Stimulated activated naive CD4-positive, alpha-beta T cell treated with Interleukin-2 at 50 U/mL for 16 hours (primary cell): Measurements from ENCODE around the gene DEFB127.
"Not testable (repeated sequence)": the region's sequence is repeated elsewhere in the genome, so short reads cannot be mapped to it uniquely, and the experiment has no call there.

ENCODE experiments used
- DNase-seq: peaks from one replicate; lab custom pipeline; 2025; lab: John Stamatoyannopoulos, UW

DEFB127 gene, protein sequence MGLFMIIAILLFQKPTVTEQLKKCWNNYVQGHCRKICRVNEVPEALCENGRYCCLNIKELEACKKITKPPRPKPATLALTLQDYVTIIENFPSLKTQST

DNA sequence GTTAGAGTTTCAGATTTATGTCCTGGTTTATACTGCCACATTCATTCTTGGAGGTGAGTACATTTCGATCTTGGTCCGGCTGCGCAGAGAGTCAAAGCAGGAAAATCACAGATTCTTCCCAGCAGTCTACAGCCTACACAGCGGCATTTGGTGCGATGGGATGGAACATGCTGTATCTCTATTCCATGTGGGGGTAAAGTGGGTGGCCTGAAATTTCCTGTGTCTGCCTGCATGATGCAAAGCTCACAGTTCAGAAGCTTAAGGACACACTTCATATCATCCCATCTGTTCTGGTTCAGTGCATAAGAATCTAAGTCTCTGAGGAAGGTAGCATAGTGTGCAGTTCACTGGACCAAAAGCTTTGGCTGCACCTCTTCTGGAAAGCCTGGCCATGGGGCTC is at the start of gene DEFB127:
DEFB127 (plus strand) TSS at position 301 of the 400 bp plus-strand sequence; CDS start at position 392, 91 bp downstream.
- no peak for DNase-seq

DNA sequence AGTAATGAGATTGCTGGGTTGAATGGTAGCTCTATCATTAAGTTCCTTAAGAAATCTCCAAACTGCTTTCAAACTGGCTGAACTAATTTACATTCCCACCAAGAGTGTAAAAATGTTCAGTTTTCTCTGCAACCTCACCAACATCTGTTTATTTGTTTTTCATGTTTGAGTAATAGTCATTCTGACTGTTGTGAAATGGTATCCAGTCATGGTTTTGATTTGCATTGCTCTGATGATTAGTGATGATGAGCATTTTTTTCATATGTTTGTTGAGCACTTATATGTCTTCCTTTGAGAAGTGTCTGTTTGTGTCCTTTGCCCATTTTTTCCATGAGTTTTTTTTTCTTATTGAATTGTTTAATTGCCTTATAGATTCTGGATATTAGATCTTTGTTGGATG is 44.9 kb upstream of the DEFB127 start:
- DNase-seq = no peak

DNA sequence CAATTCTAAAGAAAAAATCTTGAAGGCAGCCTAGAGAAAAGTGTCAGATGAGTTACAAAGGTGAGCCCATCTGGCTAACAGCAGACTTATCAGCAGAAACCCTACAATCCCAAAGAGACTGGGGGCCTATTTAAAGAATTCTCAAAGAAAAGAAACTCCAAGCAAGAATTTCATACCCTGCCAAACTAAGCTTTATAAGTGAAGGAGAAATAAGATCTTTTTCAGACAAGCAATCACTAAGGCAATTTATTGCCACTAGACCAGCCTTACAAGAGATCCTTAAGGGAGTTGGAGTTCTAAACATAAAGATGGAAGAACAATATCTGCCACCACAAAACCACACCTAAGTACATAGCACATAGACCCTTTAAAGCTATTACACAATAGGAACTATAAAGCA is 39.7 kb upstream of the DEFB127 start:
- no peak for DNase-seq

DNA sequence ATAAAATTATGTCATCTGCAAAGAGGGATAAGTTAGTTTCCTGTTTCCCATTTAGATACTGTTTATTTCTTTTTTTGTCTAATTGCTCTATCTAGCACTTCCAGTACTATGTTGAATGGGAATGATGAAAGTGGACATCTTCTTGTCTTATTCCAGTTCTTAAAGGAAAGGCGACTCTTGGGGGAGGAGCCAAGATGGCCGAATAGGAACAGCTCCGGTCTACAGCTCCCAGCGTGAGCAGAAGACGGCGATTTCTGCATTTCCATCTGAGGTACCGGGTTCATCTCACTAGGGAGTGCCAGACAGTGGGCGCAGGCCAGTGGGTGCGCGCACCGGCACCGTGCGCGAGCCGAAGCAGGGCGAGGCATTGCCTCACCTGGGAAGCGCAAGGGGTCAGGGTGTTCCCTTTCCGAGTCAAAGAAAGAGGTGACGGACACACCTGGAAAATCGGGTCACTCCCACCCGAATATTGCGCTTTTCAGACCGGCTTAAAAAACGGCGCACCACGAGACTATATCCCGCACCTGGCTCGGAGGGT is 27.4 kb upstream of the DEFB127 start:
- DNase-seq = not testable (repeated sequence)

GRCh38 chr20:137668-138490 is 19.4 kb upstream of the DEFB127 start:
- no peak for DNase-seq

- DNase-seq = no peak
These were observed 15.0 kb upstream of the DEFB127 start, which contains the start of gene DEFB126 for GRCh38 chr20:142290-142689. DEFB126 (plus strand) TSS chr20:142590; CDS start chr20:142629, 39 bp downstream.

DNA sequence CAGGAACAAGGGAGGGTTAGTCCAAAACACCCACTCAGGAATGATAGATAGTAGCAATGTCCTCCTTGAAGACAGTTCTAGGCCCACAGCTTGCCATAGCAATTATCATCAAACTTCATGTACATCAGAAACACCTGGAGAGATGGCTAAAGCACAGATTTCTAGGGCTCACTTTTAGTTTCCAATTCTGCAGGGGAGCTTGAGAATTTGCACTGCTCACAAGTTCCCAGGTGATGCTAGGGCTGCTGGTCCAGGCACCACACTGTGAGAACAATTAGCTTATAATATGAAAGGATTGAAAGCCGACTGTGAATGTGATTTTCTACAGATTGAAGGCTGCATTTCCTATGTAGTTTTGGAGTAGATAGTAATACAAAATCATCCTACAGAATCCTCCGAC is 11.4 kb upstream of the DEFB127 start:
- DNase-seq = no peak

DNA sequence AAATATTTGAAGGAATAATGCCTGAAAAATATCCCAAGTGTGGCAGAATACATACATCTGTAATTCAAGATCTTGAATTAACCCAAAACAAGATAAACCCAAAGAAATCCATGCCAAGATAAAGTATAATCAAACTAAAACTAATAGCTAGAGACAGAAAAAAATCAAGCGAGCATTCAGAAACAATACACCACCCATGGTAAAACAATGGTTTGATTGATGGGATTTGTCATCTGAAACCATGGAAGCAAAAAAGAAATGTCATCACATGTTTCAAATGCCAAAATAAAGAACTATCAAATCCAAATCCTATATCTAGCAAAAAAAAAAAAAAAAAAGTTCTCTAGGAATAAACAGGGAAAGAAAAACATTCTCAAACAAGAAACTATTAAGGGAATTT is 5.1 kb upstream of the DEFB127 start:
- no peak for DNase-seq

DNA sequence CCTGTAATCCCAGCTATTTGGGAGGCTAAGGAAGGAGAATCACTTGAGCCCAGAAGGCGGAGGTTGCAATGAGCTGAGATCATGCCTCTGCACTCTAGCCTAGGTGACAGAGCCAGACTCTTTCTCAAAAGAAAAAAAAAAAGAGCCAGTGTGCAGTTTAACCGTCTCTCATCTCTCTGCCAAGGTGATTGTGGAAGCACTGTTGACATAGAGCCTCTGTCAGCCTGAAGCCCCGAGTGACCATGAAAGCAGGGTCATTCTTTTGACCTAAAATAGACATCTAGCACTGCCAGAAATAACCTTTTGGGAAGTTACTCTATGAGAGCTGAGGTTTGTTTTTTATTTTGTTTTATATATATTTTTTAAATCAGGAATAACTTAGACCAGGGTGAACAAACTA is 7.4 kb downstream of the DEFB127 start:
- DNase-seq = no peak

DNA sequence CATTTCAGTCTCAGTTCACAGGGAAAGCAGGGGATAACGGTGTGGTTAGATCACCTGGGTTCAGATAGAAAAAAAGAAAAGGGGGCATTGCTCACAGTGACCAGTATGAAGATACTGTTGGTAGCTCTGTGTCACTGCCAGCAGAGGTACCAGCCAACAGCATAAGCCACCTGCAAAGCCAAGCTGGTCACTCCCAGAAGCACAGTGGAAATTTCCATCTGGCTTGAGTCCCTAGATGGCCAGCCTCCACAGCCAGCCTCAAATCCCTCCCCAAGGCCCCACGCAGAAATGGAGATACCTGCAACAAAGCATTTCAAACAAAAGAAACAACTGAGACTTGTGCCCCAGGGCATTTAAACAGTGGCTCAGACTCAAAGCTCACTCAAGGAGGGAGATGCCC is 11.6 kb downstream of the DEFB127 start:
- no peak for DNase-seq

DNA sequence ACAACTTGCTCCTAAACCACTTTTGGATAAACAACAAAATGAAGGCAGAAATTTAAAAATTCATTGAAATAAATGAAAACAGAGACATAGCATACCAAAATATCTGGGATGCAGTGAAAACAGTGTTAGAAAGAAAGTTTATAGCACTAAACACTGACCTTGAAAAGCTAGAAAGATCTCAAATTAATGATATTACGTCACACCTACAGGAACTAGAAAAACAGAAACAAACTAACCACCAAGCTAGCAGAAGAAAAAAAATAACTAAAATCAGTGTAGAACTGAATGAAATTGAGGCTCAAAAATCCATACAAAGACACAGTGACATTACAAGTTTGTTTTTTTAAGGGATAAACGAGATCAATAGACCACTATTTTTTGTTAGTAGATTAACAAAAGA is 27.0 kb downstream of the DEFB127 start:
- DNase-seq = no peak

DNA sequence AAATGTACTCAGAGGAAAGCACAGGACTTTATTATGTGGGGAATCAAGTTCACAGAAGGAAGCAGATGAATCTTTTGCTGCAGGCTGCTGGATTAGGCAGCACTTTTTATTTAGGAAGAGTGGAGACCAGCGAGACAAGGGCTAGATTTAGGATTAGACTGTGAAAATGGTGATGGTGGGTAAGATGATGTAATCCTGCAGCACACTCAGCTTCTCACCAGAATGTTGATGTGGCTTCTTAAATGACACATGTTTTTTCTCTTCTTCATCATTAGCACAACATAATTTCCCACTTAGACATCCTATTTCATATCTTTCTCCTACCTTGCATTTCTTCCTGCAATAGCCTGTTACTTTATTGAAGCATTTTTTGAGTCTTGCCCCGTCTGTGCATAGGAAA is 30.5 kb downstream of the DEFB127 start:
- DNase-seq = no peak

GRCh38 chr20:189611-190010 is 32.4 kb downstream of the DEFB127 start, which contains the start of gene DEFB128:
DEFB128 (minus strand) TSS chr20:189711; CDS start chr20:189623, 88 bp downstream.
- no peak for DNase-seq

- no peak for DNase-seq
These were observed 41.0 kb downstream of the DEFB127 start for GRCh38 chr20:198225-198624.

GRCh38 chr20:199996-200395 is 42.7 kb downstream of the DEFB127 start:
- no peak for DNase-seq

DNA sequence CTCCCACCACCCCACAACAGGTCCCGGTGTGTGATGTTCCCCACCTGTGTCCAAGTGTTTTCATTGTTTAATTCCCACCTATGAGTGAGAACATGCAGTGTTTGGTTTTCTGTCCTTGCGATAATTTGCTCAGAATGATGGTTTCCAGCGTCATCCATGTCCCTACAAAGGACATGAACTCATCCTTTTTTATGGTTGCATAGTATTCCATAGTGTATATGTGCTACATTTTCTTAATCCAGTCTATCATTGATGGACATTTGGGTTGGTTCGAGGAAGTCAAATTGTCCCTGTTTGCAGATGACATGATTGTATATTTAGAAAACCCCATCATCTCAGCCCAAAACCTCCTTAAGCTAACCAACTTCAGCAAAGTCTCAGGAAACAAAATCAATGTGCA is 46.4 kb downstream of the DEFB127 start:
- DNase-seq = not testable (repeated sequence)
